ENCODE data around the gene TLCD1. TPM values are rescaled to one million over a fixed set of nuclear protein-coding genes. Genes with fewer than 3 reads are reported as not detected.

TLCD1 gene
- total RNA-seq, 1 donor from 2014 or later: 16.2 TPM

DNA sequence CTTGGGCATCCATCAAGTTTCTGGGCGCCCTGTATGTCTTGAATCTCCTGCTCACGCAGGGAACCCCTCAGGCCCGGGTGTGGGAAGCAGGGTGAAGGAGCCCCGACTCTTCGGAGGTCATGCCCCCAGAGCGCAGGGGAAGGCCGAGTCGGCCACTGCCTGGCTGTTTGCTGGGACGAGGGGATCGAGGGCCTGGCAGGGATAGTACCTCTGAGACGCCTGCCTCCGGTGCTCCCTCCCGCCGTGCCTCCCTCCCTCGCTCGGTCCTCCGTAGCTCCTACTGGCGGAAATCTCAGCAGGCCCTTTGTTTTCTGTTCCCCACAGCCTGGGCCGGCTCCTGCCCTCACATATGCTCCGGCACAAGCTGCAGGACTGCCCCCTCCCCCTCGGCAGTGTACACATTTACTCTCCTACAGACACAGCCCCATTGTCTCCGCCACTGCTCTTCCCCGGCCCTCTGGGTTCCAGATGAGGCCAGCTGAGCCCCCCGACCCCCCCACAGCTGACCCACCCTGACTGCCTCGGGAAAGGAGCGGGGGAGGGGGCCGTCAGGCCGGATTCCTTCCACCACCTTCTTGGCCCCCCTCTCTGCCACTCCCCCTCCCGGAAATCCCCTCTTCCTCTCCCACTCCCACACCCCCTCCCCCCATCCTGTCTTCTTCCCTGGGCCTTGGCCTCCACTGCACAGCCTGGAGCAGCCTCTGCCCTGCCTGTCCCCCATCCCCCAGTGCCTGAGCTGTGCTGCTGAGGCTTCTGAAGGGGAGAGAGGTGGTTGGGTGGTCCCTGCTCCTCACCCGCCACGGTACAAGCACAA is 19.1 kb upstream of the TLCD1 start:
- intact Hi-C loops (cut with DNase I): no loop called here
- no peaks in the 10 kb centered on the region for H3K9me3 ChIP-seq
- H3K4me3 ChIP-seq: peak overlapping the region; percentile 77
- TF ChIP-seq, protein P1, sequence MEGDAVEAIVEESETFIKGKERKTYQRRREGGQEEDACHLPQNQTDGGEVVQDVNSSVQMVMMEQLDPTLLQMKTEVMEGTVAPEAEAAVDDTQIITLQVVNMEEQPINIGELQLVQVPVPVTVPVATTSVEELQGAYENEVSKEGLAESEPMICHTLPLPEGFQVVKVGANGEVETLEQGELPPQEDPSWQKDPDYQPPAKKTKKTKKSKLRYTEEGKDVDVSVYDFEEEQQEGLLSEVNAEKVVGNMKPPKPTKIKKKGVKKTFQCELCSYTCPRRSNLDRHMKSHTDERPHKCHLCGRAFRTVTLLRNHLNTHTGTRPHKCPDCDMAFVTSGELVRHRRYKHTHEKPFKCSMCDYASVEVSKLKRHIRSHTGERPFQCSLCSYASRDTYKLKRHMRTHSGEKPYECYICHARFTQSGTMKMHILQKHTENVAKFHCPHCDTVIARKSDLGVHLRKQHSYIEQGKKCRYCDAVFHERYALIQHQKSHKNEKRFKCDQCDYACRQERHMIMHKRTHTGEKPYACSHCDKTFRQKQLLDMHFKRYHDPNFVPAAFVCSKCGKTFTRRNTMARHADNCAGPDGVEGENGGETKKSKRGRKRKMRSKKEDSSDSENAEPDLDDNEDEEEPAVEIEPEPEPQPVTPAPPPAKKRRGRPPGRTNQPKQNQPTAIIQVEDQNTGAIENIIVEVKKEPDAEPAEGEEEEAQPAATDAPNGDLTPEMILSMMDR (IDR thresholded peaks at IDR 0.05): no peak
- H3K36me3 ChIP-seq: peaks cover 25% of the 10 kb centered on the region
- DNase-seq (no peak), ATAC-seq (no peak)
- peaks cover 58% of the 10 kb centered on the region for H3K4me1 ChIP-seq
- H3K27me3 ChIP-seq: no peaks in the 10 kb centered on the region
- H3K27ac ChIP-seq: peak overlapping the region; percentile 94

DNA sequence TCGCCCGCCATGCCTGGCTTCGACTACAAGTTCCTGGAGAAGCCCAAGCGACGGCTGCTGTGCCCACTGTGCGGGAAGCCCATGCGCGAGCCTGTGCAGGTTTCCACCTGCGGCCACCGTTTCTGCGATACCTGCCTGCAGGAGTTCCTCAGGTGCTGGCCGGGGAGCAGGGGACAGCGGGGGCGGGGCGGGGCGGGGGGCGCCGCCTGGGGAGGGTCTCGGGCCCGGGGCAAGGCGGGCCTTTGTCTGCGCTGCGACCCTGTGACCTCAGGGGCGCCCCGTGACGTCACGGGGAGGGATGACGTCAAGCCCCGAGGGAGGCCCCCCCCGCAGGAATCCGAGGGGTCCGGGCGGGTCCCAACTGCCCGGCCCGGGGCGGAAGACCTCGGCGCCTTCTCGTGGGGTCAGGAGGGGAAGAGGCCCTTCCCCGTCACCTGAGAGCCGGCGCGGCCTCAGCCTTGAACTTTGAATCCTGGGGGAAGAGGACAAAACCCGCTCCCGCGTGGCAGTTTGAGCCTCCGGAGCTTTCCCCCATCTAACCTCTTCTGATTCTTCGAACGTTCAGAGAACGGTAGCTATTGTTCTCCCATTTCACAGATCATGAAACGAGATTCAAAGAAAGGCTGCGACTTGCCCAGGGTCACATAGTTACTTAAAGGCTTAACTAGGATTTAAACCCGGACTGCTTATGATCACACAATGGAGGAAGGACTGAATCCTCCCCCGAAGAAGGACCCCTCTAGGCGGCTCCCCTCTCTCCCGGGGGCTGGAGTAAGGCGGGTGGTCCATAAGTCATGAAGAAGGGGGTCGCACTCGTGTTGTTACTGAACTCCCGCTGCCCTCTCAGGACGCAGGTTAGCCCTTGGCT is 18.3 kb upstream of the TLCD1 start:
- H3K4me1 ChIP-seq: peaks cover 49% of the 10 kb centered on the region
- ATAC-seq (peak; percentile 4), DNase-seq (peak; percentile 87)
- H3K27ac ChIP-seq: peak overlapping the region; percentile 94
- peaks cover 20% of the 10 kb centered on the region for H3K36me3 ChIP-seq
- no peaks in the 10 kb centered on the region for H3K27me3 ChIP-seq
- no peaks in the 10 kb centered on the region for H3K9me3 ChIP-seq
- intact Hi-C loops (cut with DNase I): no loop called here
- H3K4me3 ChIP-seq: peak overlapping the region; percentile 77
- TF ChIP-seq, protein P1 (IDR thresholded peaks at IDR 0.05): no peak

DNA sequence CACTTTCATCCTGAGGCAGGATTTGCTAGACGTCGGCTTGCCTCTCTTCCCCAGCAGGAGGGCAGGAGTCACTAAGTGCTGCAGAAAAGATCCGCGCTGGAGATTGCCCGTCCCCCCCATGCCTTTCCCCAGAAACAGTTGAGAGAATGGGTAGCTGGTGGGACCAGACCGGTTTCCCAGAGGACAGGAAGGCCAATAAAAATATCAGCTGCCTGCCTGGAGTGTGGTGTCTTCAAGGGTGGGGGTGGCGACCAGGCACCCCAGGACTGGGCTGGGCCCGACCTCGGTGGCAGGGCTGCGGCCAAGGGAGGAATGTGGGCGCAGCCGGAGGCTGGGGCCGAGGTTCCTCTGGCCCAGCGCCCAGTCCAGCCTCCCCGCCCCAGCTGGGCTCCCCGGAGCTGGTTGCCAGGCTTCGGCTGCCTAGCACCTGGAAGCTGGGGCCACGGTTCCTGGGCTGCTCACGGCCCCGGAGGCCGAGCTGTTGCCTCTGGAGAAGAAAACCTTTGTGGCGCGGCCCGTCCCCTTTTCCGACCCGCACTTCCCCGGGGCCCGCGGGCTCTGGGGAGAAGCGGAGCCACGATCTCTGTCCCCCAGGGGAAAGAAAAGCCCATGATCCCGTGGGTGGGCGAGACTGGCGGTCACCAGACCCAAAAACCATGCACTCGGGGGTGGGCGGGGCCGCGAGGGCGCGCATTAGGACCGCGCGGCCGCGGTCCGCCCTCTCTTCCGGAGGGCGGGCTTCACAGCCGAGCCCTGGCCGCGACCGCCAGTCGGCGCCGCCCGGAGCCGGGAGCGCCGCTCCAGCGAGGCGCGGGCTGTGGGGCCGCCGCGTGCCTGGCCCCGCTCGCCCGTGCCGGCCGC is 17.4 kb upstream of the TLCD1 start, which contains the start of gene TRAF4:
Gene TRAF4, plus strand, starts transcription at position 769 of the 861 bp plus-strand sequence. CDS start 102 bp downstream, outside the sequence.
- H3K27me3 ChIP-seq: no peaks in the 10 kb centered on the region
- peaks cover 41% of the 10 kb centered on the region for H3K4me1 ChIP-seq
- ATAC-seq: peak; percentile 75
- H3K36me3 ChIP-seq: peaks cover 11% of the 10 kb centered on the region
- TF ChIP-seq, protein P1 (IDR thresholded peaks at IDR 0.05): no peak
- no peaks in the 10 kb centered on the region for H3K9me3 ChIP-seq
- peak; percentile 93 for DNase-seq
- H3K27ac ChIP-seq: peak within 1 kb of the TSS; percentile 94
- intact Hi-C loops (cut with DNase I): no loop called here
- peak within 1 kb of the TSS; percentile 77 for H3K4me3 ChIP-seq

DNA sequence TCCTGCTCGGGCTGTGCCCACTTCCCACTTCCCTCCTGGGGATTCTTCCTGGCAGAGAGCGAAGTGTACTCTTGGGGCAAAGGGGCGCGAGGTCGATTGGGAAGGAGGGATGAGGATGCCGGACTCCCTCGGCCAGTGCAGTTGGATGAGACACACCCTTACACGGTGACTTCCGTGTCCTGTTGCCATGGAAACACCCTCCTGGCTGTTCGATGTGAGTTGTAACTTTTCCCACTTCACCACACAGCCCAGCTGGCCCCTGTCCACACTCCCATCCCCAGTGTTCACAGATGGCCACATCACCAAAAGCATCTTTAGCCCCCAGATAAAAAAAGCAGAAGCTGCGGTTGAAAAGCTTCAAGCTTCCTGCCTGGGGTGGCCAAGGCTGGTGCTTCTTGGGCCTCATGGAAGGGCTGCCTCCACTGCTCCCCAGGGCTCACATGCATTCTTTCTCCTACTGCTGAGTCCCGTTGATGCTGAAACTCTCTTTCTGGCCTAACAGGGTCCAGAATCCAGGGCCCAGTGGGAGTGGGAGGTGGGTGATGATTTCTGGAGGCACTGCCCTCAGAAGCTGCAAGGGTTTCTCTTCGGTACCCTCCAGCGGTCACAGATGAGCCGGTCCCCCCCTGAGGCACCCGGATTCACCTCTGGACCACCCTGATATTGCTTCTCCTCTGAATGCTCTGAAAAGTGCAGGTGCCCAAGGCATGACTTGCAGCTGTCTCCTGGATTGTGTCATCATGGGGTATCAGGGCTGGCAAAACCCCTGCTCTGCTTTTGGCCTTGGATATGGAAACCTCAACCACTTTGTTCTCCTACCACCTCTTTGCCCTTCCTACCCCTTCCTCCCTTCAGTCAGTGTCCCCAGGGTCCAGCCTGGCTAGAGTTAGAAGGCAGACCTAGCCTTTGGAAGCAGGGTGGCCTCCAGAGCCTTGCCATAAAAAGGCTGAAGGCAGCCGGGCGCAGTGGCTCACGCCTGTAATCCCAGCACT is 15.6 kb upstream of the TLCD1 start:
- no peaks in the 10 kb centered on the region for H3K36me3 ChIP-seq
- TF ChIP-seq, protein P1 (IDR thresholded peaks at IDR 0.05): no peak
- no peak overlapping the region for H3K4me3 ChIP-seq
- intact Hi-C loops (cut with DNase I): no loop called here
- H3K27ac ChIP-seq: peak overlapping the region; percentile 94
- no peaks in the 10 kb centered on the region for H3K27me3 ChIP-seq
- ATAC-seq: no peak
- peaks cover 23% of the 10 kb centered on the region for H3K4me1 ChIP-seq
- no peak for DNase-seq
- H3K9me3 ChIP-seq: no peaks in the 10 kb centered on the region
